SK-N-SH (cell line): ENCODE results near the gene KIF3B. TPM values are rescaled to one million over a fixed set of nuclear protein-coding genes. Genes with fewer than 3 reads are reported as not detected.

Source experiments
- CTCF ChIA-PET: fragments of 300-600, 350-600 bp; formaldehyde crosslinking; extraction: SDS; loops from one replicate; lab custom pipeline; 2021; lab: Yijun Ruan, JAX
- POLR2A ChIA-PET: fragments of 350-600 bp; sonication (Branson Sonifier 250); formaldehyde crosslinking; extraction: SDS; loops from one replicate; lab custom pipeline; 2020; ENCODE audit warnings: antibody characterized with exemption, inconsistent platforms; lab: Yijun Ruan, JAX
- DNase-seq: peaks from one replicate; pipeline ENCODE4 v3.0.0; 2012
- H2AFZ ChIP-seq: fragments of 200-600 bp; sonication (generic); 2 replicates; pipeline ENCODE4 v1.8.1; 2016; ENCODE audit warnings: antibody characterized with exemption, mild to moderate bottlenecking, low read depth
- H3F3A ChIP-seq: fragments of 200-600 bp; sonication (generic); replicated peaks from 2 replicates; pipeline ENCODE3; 2016; ENCODE audit warnings: antibody characterized with exemption, mild to moderate bottlenecking; ENCODE audit not compliant: insufficient read depth
- H3K27ac ChIP-seq, 2 experiments: fragments of 200-500 bp in 1 of 2; fragments of 200-600 bp in 1 of 2; sonication (Bioruptor generic) in 1 of 2; sonication (generic), shearing (Covaris generic) in 1 of 2; 2 replicates each; pipeline versions ENCODE4 v1.5.1 to v1.6.1; 2014 to 2016; ENCODE audit warnings: low read depth in 2 of 2, inconsistent platforms in 1 of 2, low read length in 1 of 2, mild to moderate bottlenecking in 1 of 2, mixed read lengths in 1 of 2
- H3K27me3 ChIP-seq: fragments of 200-600 bp; sonication (generic), shearing (Covaris generic); 2 replicates; pipeline ENCODE4 v1.6.1; 2016; ENCODE audit warnings: mixed run types; ENCODE audit not compliant: insufficient read depth
- H3K36me3 ChIP-seq, 2 experiments: fragments of 200-500 bp in 1 of 2; fragments of 200-600 bp in 1 of 2; sonication (Bioruptor generic) in 1 of 2; sonication (generic) in 1 of 2; replicated peaks in 1 of 2; 2 replicates each; pipeline versions ENCODE3 to v1.5.1; 2014 to 2016; ENCODE audit warnings: low read length in 1 of 2, mild to moderate bottlenecking in 1 of 2; ENCODE audit not compliant: insufficient read depth in 2 of 2, control insufficient read depth in 1 of 2
- H3K4me1 ChIP-seq, 2 experiments: fragments of 200-500 bp in 1 of 2; fragments of 200-600 bp in 1 of 2; sonication (Bioruptor generic) in 1 of 2; sonication (generic), shearing (Covaris generic) in 1 of 2; 2 replicates each; pipeline versions ENCODE4 v1.5.1 to v1.6.1; 2014 to 2016; ENCODE audit warnings: low read depth in 1 of 2, low read length in 1 of 2, mixed run types in 1 of 2; ENCODE audit not compliant: insufficient read depth in 2 of 2, control insufficient read depth in 1 of 2
- H3K4me2 ChIP-seq: fragments of 200-600 bp; sonication (generic), shearing (Covaris generic); 2 replicates; pipeline ENCODE4 v1.6.1; 2017; ENCODE audit warnings: mixed run types
- H3K4me3 ChIP-seq, 2 experiments: fragments of 200-500 bp in 1 of 2; fragments of 200-600 bp in 1 of 2; sonication (Bioruptor generic) in 1 of 2; sonication (generic), shearing (Covaris generic) in 1 of 2; 2 replicates each; pipeline versions ENCODE4 v1.5.1 to v1.8.1; 2014 to 2016; ENCODE audit warnings: low read depth in 2 of 2, inconsistent platforms in 1 of 2, low read length in 1 of 2, mild to moderate bottlenecking in 1 of 2, mixed read lengths in 1 of 2, moderate library complexity in 1 of 2
- H3K79me2 ChIP-seq: fragments of 200-600 bp; sonication (generic); 2 replicates; pipeline ENCODE4 v1.8.1; 2017; ENCODE audit warnings: mild to moderate bottlenecking; ENCODE audit not compliant: insufficient read depth
- H3K9ac ChIP-seq: fragments of 200-600 bp; sonication (generic); 2 replicates; pipeline ENCODE4 v1.6.1; 2017; ENCODE audit warnings: mixed run types
- H3K9me2 ChIP-seq: fragments of 200-600 bp; sonication (generic); 2 replicates; pipeline ENCODE4 v1.6.1; 2017; ENCODE audit warnings: mixed run types
- H3K9me3 ChIP-seq: fragments of 200-600 bp; sonication (generic); 2 replicates; pipeline ENCODE4 v1.6.1; 2017; ENCODE audit warnings: mixed run types, mild to moderate bottlenecking, moderate library complexity
- H4K20me1 ChIP-seq: fragments of 200-600 bp; sonication (generic); 2 replicates; pipeline ENCODE4 v1.6.1; 2017; ENCODE audit warnings: mild to moderate bottlenecking, mixed run types; ENCODE audit not compliant: insufficient read depth
- CTCF ChIP-seq: fragments of 200-600 bp; sonication (generic); IDR thresholded peaks from 2 replicates; pipeline ENCODE4 v1.6.1; 2017; ENCODE audit warnings: antibody characterized with exemption, mild to moderate bottlenecking, moderate library complexity
- ELF1 ChIP-seq: IDR thresholded peaks from 2 replicates; pipeline ENCODE4 v1.4.0; 2012
- JUND ChIP-seq: IDR thresholded peaks from 2 replicates; pipeline ENCODE4 v1.4.0; 2012
- MAX ChIP-seq: IDR thresholded peaks from 2 replicates; pipeline ENCODE4 v1.4.0; 2012; ENCODE audit warnings: low read depth
- MEF2A ChIP-seq: IDR thresholded peaks from 2 replicates; pipeline ENCODE4 v1.4.0; 2012; ENCODE audit warnings: low read depth, borderline replicate concordance
- MXI1 ChIP-seq: IDR thresholded peaks from 2 replicates; pipeline ENCODE4 v1.6.1; 2012; ENCODE audit warnings: mild to moderate bottlenecking, low read depth, low read length, improper control_type of control experiment
- NRF1 ChIP-seq: IDR thresholded peaks from 2 replicates; pipeline ENCODE4 v1.6.1; 2012; ENCODE audit warnings: low read depth, mild to moderate bottlenecking, low read length
- POLR2AphosphoS5 ChIP-seq: IDR thresholded peaks from 2 replicates; pipeline ENCODE4 v1.6.1; 2012; ENCODE audit warnings: low read depth, low read length
- RCOR1 ChIP-seq: fragments of 150-350 bp; IDR thresholded peaks from 2 replicates; pipeline ENCODE4 v1.6.1; 2017; ENCODE audit warnings: antibody characterized with exemption, low read length
- RXRA ChIP-seq: IDR thresholded peaks from 2 replicates; pipeline ENCODE4 v1.4.0; 2012; ENCODE audit warnings: low read depth, mild to moderate bottlenecking, borderline replicate concordance
- SIN3A ChIP-seq: IDR thresholded peaks from 2 replicates; pipeline ENCODE4 v1.6.1; 2012; ENCODE audit warnings: low read depth, mild to moderate bottlenecking, low read length, moderate library complexity, borderline replicate concordance
- SMC3 ChIP-seq: IDR thresholded peaks from 2 replicates; pipeline ENCODE4 v1.6.1; 2012; ENCODE audit warnings: low read depth, low read length, improper control_type of control experiment
- TCF12 ChIP-seq: IDR thresholded peaks from 2 replicates; pipeline ENCODE4 v1.4.0; 2012
- TEAD4 ChIP-seq: IDR thresholded peaks from 2 replicates; pipeline ENCODE4 v1.4.0; 2012; ENCODE audit warnings: mild to moderate bottlenecking, borderline replicate concordance; ENCODE audit not compliant: insufficient read depth
- USF2 ChIP-seq: fragments of 150-350 bp; IDR thresholded peaks from 2 replicates; pipeline ENCODE4 v1.6.1; 2017; ENCODE audit warnings: antibody characterized with exemption, low read length, low read depth, borderline replicate concordance
- YY1 ChIP-seq: IDR thresholded peaks from 2 replicates; pipeline ENCODE4 v1.4.0; 2012; ENCODE audit warnings: low read depth, mild to moderate bottlenecking
- WGBS: methylation state at CpG from one replicate; pipeline ENCODE4 v1.1.6; 2017; ENCODE audit warnings: low lambda C conversion rate; 5-methylcytosine and 5-hydroxymethylcytosine counted together
- polyA plus RNA-seq, 3 experiments: library from polyadenylated mRNA; depleted of rRNA; stranded (reverse); fragments of >200 nt; gene quantifications; 2 replicates each; pipeline ENCODE4 v1.2.3, GENCODE V29; 2012
- TF ChIP-seq, protein P1 (sequence below): IDR thresholded peaks from 2 replicates; pipeline ENCODE4 v1.4.0; 2012; ENCODE audit warnings: low read depth, borderline replicate concordance

Gene KIF3B
- polyA plus RNA-seq, 1 of the 3 experiments (the other 2 are of a cell fraction) = 18.6 TPM

DNA sequence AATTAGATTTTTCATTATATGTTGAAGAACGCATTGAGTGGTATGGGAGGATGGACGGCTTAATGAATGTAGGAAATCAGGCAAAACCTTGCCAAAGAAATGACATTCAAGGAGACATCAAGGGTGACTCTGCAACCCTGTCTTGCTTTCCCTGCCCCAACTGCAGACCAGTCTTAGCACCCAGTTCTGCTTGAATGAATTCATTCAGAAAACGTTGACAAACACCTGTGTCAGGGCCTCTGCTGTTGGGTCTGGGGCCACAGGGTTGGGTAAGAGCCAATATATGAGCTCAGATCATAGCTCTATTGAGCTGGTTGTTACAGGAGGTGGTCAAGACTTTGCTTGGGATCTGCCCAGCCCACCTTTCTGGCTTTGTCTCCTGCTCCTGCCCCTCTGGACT is 73.0 kb downstream of the KIF3B start:
- Histone ChIP-seq H3K4me3 (no peak overlapping the region), H3K9me3 (no peaks in the 10 kb centered on the region), H3K4me1 (peaks cover 2 to 11% of the 10 kb centered on the region in 2 experiments; a peak in 3 of 4 replicates), H4K20me1 (no peaks in the 10 kb centered on the region), H3K4me2 (no peak overlapping the region), H2AFZ (no peak overlapping the region), H3K36me3 (no peaks in the 10 kb centered on the region), H3F3A (peaks cover 15% of the 10 kb centered on the region), H3K9ac (no peak overlapping the region), H3K9me2 (no peaks in the 10 kb centered on the region), H3K27ac (no peak overlapping the region), H3K27me3 (no peaks in the 10 kb centered on the region), H3K79me2 (no peaks in the 10 kb centered on the region)
- TF ChIP-seq USF2 = no peak
- TF ChIP-seq TCF12 = no peak
- no peak for TF ChIP-seq RCOR1
- no peak for TF ChIP-seq CTCF
- TF ChIP-seq SIN3A = no peak
- TF ChIP-seq MAX = no peak
- no peak for TF ChIP-seq SMC3
- TF ChIP-seq TEAD4 = no peak
- no peak for TF ChIP-seq YY1
- TF ChIP-seq ELF1 = no peak
- TF ChIP-seq RXRA = no peak
- no peak for TF ChIP-seq JUND
- DNase-seq = no peak
- WGBS = 78% methylated on average over 3 of the region's 3 CpGs
- ChIA-PET CTCF (interaction anchor here (0.8 to 1.3 kb wide), 2 partner anchors 14 to 41 kb away, joined by 3 to 5 read pairs; no protein-coding TSS in a partner anchor), POLR2A (no interaction called here)

- no peak overlapping the region for H3K4me2 ChIP-seq
- H4K20me1 ChIP-seq = no peaks in the 10 kb centered on the region
- H3K27ac ChIP-seq = no peak overlapping the region
- H3K4me3 ChIP-seq = no peak overlapping the region
- no peak overlapping the region for H3K9ac ChIP-seq
- WGBS = 91% methylated on average over 3 of the region's 3 CpGs
- DNase-seq = no peak
- POLR2A ChIA-PET = no interaction called here
- H3K79me2 ChIP-seq = no peaks in the 10 kb centered on the region
- CTCF ChIA-PET = no interaction called here
- no peaks in the 10 kb centered on the region for H3K9me2 ChIP-seq
- H3K4me1 ChIP-seq = peaks cover 7 to 25% of the 10 kb centered on the region in 2 experiments; a peak in 3 of 4 replicates
- no peaks in the 10 kb centered on the region for H3K9me3 ChIP-seq
- no peaks in the 10 kb centered on the region for H3K27me3 ChIP-seq
- no peaks in the 10 kb centered on the region for H3K36me3 ChIP-seq
- H3F3A ChIP-seq = peaks cover 32% of the 10 kb centered on the region
- no peak overlapping the region for H2AFZ ChIP-seq
- TF ChIP-seq YY1 (no peak), CTCF (no peak), JUND (no peak), MEF2A (no peak), TCF12 (no peak), NRF1 (no peak), SMC3 (no peak), RXRA (no peak), POLR2AphosphoS5 (no peak), MXI1 (no peak)
- TF ChIP-seq, protein P1, sequence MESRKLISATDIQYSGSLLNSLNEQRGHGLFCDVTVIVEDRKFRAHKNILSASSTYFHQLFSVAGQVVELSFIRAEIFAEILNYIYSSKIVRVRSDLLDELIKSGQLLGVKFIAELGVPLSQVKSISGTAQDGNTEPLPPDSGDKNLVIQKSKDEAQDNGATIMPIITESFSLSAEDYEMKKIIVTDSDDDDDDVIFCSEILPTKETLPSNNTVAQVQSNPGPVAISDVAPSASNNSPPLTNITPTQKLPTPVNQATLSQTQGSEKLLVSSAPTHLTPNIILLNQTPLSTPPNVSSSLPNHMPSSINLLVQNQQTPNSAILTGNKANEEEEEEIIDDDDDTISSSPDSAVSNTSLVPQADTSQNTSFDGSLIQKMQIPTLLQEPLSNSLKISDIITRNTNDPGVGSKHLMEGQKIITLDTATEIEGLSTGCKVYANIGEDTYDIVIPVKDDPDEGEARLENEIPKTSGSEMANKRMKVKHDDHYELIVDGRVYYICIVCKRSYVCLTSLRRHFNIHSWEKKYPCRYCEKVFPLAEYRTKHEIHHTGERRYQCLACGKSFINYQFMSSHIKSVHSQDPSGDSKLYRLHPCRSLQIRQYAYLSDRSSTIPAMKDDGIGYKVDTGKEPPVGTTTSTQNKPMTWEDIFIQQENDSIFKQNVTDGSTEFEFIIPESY = no peak
Measured at GRCh38 chr20:32352121-32352720, 74.8 kb downstream of the KIF3B start.
